ENCODE results near the gene CDH19.

DNA sequence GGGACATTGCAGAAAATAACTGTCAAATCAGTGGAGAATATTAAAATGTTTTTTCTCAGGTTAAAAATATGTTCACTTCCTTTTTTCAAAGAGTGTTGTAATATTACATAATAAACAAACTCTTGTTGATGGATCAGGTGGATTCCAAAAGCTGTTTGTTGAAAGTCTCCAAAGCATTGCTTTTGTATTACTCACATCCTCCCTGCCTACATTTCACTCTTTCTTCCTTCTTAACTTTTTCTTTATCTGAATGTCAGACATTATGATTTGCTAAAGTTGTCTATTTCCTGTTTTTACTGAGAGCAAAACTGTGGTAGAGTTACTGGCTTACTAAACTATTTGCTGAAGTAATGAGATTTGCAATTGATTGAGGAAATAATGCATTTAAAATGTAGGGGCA is 92.1 kb downstream of the CDH19 start:
- no peak for TF ChIP-seq POLR2A (IDR thresholded peaks at IDR 0.05)
- TF ChIP-seq, protein P1, sequence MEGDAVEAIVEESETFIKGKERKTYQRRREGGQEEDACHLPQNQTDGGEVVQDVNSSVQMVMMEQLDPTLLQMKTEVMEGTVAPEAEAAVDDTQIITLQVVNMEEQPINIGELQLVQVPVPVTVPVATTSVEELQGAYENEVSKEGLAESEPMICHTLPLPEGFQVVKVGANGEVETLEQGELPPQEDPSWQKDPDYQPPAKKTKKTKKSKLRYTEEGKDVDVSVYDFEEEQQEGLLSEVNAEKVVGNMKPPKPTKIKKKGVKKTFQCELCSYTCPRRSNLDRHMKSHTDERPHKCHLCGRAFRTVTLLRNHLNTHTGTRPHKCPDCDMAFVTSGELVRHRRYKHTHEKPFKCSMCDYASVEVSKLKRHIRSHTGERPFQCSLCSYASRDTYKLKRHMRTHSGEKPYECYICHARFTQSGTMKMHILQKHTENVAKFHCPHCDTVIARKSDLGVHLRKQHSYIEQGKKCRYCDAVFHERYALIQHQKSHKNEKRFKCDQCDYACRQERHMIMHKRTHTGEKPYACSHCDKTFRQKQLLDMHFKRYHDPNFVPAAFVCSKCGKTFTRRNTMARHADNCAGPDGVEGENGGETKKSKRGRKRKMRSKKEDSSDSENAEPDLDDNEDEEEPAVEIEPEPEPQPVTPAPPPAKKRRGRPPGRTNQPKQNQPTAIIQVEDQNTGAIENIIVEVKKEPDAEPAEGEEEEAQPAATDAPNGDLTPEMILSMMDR (IDR thresholded peaks at IDR 0.05 in 4 of 5, conservative IDR thresholded peaks at IDR 0.05 in 1 of 5) = no peak

All from gastrocnemius medialis (tissue), 4 donors.